HG03439 (cell line): ENCODE results near the gene ZBTB2.
"Not testable (repeated sequence)": the region's sequence is repeated elsewhere in the genome, so short reads cannot be mapped to it uniquely, and the experiment has no call there.

Experiments
- ATAC-seq: cut with Tn5 transposase; IDR thresholded peaks from one replicate; pipeline ENCODE4 v1.9.1; 2021; ENCODE audit warnings: mild to moderate bottlenecking, moderate library complexity; ENCODE audit not compliant: unreplicated experiment

Gene ZBTB2

GRCh38 chr6:151338651-151339200 lies 52.6 kb downstream of the ZBTB2 start:
- ATAC-seq = no peak

GRCh38 chr6:151335930-151336329 lies 55.4 kb downstream of the ZBTB2 start:
- ATAC-seq = no peak

- no peak for ATAC-seq
Observed at GRCh38 chr6:151330130-151330696, 61.1 kb downstream of the ZBTB2 start.

- no peak for ATAC-seq
Observed at GRCh38 chr6:151327101-151327500, 64.3 kb downstream of the ZBTB2 start.

- no peak for ATAC-seq
Observed at GRCh38 chr6:151326116-151326825, 65.1 kb downstream of the ZBTB2 start.

- no peak for ATAC-seq
Observed at GRCh38 chr6:151325075-151326050, 66.0 kb downstream of the ZBTB2 start.

GRCh38 chr6:151324488-151324825 lies 66.9 kb downstream of the ZBTB2 start:
- ATAC-seq = no peak

GRCh38 chr6:151323791-151324487 lies 67.4 kb downstream of the ZBTB2 start:
- no peak for ATAC-seq

GRCh38 chr6:151322570-151322969 lies 68.8 kb downstream of the ZBTB2 start:
- ATAC-seq = no peak

- no peak for ATAC-seq
Observed at GRCh38 chr6:151321438-151321837, 69.9 kb downstream of the ZBTB2 start.

- no peak for ATAC-seq
Observed at GRCh38 chr6:151320140-151320539, 71.2 kb downstream of the ZBTB2 start.

GRCh38 chr6:151317995-151318365 lies 73.4 kb downstream of the ZBTB2 start:
- no peak for ATAC-seq

- ATAC-seq = no peak
Observed at GRCh38 chr6:151317103-151317994, 74.0 kb downstream of the ZBTB2 start.

GRCh38 chr6:151315661-151316060 lies 75.7 kb downstream of the ZBTB2 start:
- ATAC-seq = not testable (repeated sequence)
